Adrenal gland (tissue), 12 donors: ENCODE data around the gene ARHGEF11. TPM values are rescaled to one million over a fixed set of nuclear protein-coding genes. Genes with fewer than 3 reads are reported as not detected.

Experiments used
- DNase-seq, 7 donors: peaks; one replicate each; pipeline ENCODE4 v3.0.0-alpha.2; 2019 to 2020
- H3K27ac ChIP-seq, 5 donors: fragments of 200-600 bp; sonication (generic) in 4 of 5; 1 replicate in 3 of 5; 2 replicates in 2 of 5; pipeline versions ENCODE4 v1.5.1 to v1.8.0; 2016 to 2020; ENCODE audit warnings: mild to moderate bottlenecking in 1 of 5
- H3K27me3 ChIP-seq: fragments of 200-600 bp; 2 replicates; pipeline ENCODE4 v1.8.0; 2021
- H3K36me3 ChIP-seq, 2 donors: fragments of 200-600 bp; replicated peaks in 1 of 2; 1 replicate in 1 of 2; 2 replicates in 1 of 2; pipeline versions ENCODE4 v1.5.1 to v1.8.0; 2018 to 2022
- H3K4me1 ChIP-seq, 2 donors: fragments of 200-600 bp; replicated peaks in 1 of 2; 1 replicate in 1 of 2; 2 replicates in 1 of 2; pipeline versions ENCODE4 v1.5.1 to v1.8.0; 2018 to 2021
- H3K4me3 ChIP-seq, 4 donors: fragments of 200-600 bp; sonication (generic) in 3 of 4; one replicate each; pipeline ENCODE4 v1.5.1; 2016 to 2018
- H3K9me3 ChIP-seq, 3 donors: fragments of 200-600 bp; sonication (generic) in 1 of 3; replicated peaks in 1 of 3; 1 replicate in 2 of 3; 2 replicates in 1 of 3; pipeline versions ENCODE4 v1.5.1 to v1.8.0; 2016 to 2021
- POLR2A ChIP-seq, 2 donors: fragments of 450-650 bp; IDR thresholded peaks; one replicate each; pipeline ENCODE4 v1.6.1; 2017; ENCODE audit warnings: antibody characterized with exemption in 2 of 2, mild to moderate bottlenecking in 2 of 2, moderate library complexity in 1 of 2
- WGBS, 4 donors: extraction: QIAGEN DNeasy Blood & Tissue Kit in 2 of 4; methylation state at CpG; one replicate each; pipeline versions ENCODE4 v1.1.5 to v1.1.7; 2013 to 2017; 5-methylcytosine and 5-hydroxymethylcytosine counted together
- intact Hi-C, 2 donors: fragments of 100-400 bp; cut with DNase I; formaldehyde crosslinking; loops; one replicate each; pipeline versions ENCODE4 v1.14.1 to v1.15.0; 2022 to 2023
- polyA plus RNA-seq, 3 donors: library from polyadenylated mRNA; stranded (reverse); fragments of 200-250 nt in 2 of 3; fragments of 350-450 nt in 1 of 3; fragmentation: Illumina TruSeq in 1 of 3; extraction: RNeasy Lipid Tissue Mini Kit (QIAGEN cat#74804) in 1 of 3; gene quantifications; one replicate each; pipeline ENCODE4 v1.2.3, GENCODE V29; 2013 to 2014
- total RNA-seq, 9 donors: library from RNA; depleted of rRNA in 4 of 9; stranded (reverse); fragments of >200 nt in 4 of 9; fragments of 120-200 nt in 1 of 9; fragmentation: NEBNext Ultra II Directional in 1 of 9; extraction: Animal tissue kit (Norgen Biotek cat#: 25700) in 1 of 9; gene quantifications; one replicate each; pipeline versions ENCODE4 v1.1.0 to v1.2.4, GENCODE V29; 2013 to 2023
- TF ChIP-seq, protein P1 (sequence below), 6 experiments: fragments of 450-650 bp in 4 of 6; fragments of 200-600 bp in 2 of 6; sonication (generic) in 1 of 6; IDR thresholded peaks; 1 replicate in 5 of 6; 2 replicates in 1 of 6; pipeline versions ENCODE4 v1.5.1 to v1.8.0; 2016 to 2021; ENCODE audit warnings: antibody characterized with exemption in 6 of 6, mild to moderate bottlenecking in 2 of 6, moderate library complexity in 1 of 6
- donor health status: healthy with polysubstance abuse.
- donor health status: Bipolar disorder and iron deficiency.
- donor health status: DM: yes; HTN: yes; CAD: no.
- donor health status: DM: no; HTN: no; CAD: no.
- donor health status: DM: no; HTN: no; CAD: no.
- donor health status: DM: yes; HTN: yes; CAD: no.

The ARHGEF11 gene
- total and polyA plus RNA-seq, 12 donors = 14.2 to 69.2 (median 38.3) TPM

DNA sequence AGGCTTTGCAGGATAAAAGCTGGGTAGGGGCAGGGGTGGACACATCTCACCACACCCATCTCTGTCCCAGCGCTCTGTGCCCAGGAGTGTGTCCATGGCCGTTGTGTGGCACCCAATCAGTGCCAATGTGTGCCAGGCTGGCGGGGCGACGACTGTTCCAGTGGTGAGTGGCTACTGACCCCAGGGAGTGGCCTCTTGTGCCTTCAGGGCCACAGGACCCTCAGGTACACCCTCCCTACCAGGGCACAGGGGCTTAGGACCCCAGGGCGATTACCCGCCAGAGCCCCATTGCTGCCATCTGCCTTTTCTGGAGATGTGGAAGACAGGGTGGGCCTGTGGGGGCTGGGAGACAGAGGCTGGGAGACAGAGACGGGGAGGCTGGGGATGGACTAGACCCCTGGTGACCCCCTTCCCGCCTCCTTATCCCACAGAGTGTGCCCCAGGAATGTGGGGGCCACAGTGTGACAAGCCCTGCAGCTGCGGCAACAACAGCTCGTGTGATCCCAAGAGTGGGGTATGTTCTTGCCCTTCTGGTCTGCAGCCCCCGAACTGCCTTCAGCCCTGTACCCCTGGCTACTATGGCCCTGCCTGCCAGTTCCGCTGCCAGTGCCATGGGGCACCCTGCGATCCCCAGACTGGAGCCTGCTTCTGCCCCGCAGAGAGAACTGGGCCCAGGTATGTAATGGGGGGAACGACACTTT, 139.2 kb downstream of the ARHGEF11 start:
- no peak for TF ChIP-seq POLR2A (IDR thresholded peaks at IDR 0.05)
- TF ChIP-seq, protein P1, sequence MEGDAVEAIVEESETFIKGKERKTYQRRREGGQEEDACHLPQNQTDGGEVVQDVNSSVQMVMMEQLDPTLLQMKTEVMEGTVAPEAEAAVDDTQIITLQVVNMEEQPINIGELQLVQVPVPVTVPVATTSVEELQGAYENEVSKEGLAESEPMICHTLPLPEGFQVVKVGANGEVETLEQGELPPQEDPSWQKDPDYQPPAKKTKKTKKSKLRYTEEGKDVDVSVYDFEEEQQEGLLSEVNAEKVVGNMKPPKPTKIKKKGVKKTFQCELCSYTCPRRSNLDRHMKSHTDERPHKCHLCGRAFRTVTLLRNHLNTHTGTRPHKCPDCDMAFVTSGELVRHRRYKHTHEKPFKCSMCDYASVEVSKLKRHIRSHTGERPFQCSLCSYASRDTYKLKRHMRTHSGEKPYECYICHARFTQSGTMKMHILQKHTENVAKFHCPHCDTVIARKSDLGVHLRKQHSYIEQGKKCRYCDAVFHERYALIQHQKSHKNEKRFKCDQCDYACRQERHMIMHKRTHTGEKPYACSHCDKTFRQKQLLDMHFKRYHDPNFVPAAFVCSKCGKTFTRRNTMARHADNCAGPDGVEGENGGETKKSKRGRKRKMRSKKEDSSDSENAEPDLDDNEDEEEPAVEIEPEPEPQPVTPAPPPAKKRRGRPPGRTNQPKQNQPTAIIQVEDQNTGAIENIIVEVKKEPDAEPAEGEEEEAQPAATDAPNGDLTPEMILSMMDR (IDR thresholded peaks at IDR 0.05) = no peak
- peaks cover 0 to 10% of the 10 kb centered on the region in 2 donors for H3K4me1 ChIP-seq
- intact Hi-C loops = no loop called here
- no peak for DNase-seq
- H3K27ac ChIP-seq = no peak overlapping the region
- 83 to 94% (median 90%) methylated on average over 2 to 16 of the region's 16 CpGs for WGBS, 4 donors
- H3K4me3 ChIP-seq = no peak overlapping the region
- no peaks in the 10 kb centered on the region for H3K27me3 ChIP-seq
- H3K9me3 ChIP-seq = no peaks in the 10 kb centered on the region
- no peaks in the 10 kb centered on the region for H3K36me3 ChIP-seq

- Histone ChIP-seq H3K27ac (peak overlapping the region in 1 of 5 donors; percentile 90), H3K27me3 (no peaks in the 10 kb centered on the region), H3K4me1 (peaks cover 0 to 10% of the 10 kb centered on the region in 2 donors), H3K9me3 (no peaks in the 10 kb centered on the region), H3K4me3 (no peak overlapping the region), H3K36me3 (no peaks in the 10 kb centered on the region)
- TF ChIP-seq, protein P1 (IDR thresholded peaks at IDR 0.05) = no peak
- TF ChIP-seq POLR2A (IDR thresholded peaks at IDR 0.05) = no peak
- intact Hi-C loops = no loop called here
- WGBS, 4 donors = 55 to 85% (median 64%) methylated on average over 4 of the region's 4 CpGs
- no peak for DNase-seq
Observed at GRCh38 chr1:156905651-156906050, 139.9 kb downstream of the ARHGEF11 start.

- H3K4me1 ChIP-seq = peaks cover 0 to 10% of the 10 kb centered on the region in 2 donors
Observed at GRCh38 chr1:156905176-156905575, 140.4 kb downstream of the ARHGEF11 start.

GRCh38 chr1:156904187-156904959, 141.2 kb downstream of the ARHGEF11 start:
- TF ChIP-seq POLR2A (IDR thresholded peaks at IDR 0.05) = no peak
- TF ChIP-seq, protein P1 (IDR thresholded peaks at IDR 0.05) = no peak
- intact Hi-C loops = no loop called here
- H3K9me3 ChIP-seq = no peaks in the 10 kb centered on the region
- no peaks in the 10 kb centered on the region for H3K36me3 ChIP-seq
- H3K27ac ChIP-seq = peak overlapping the region in 2 of 5 donors; percentile 26 to 90
- peaks cover 0 to 10% of the 10 kb centered on the region in 2 donors for H3K4me1 ChIP-seq
- WGBS, 4 donors = 67 to 70% (median 69%) methylated on average over 13 to 19 of the region's 19 CpGs
- DNase-seq = no peak
- no peaks in the 10 kb centered on the region for H3K27me3 ChIP-seq
- no peak overlapping the region for H3K4me3 ChIP-seq

More at GRCh38 chr1:156905176-156905575, 140.4 kb downstream of the ARHGEF11 start:
- Histone ChIP-seq H3K9me3 (no peaks in the 10 kb centered on the region), H3K27ac (peak overlapping the region in 1 of 5 donors; percentile 90), H3K27me3 (no peaks in the 10 kb centered on the region), H3K36me3 (no peaks in the 10 kb centered on the region), H3K4me3 (no peak overlapping the region)
- TF ChIP-seq, protein P1 (IDR thresholded peaks at IDR 0.05) = no peak
- no peak for TF ChIP-seq POLR2A (IDR thresholded peaks at IDR 0.05)
- no peak for DNase-seq
- intact Hi-C loops = no loop called here
- WGBS, 4 donors = 68 to 83% (median 80%) methylated on average over 5 to 16 of the region's 16 CpGs
